ENCODE measurements around the gene PRAMEF25.
"Not testable (repeated sequence)": the region's sequence is repeated elsewhere in the genome, so short reads cannot be mapped to it uniquely, and the experiment has no call there.

Gene PRAMEF25

DNA sequence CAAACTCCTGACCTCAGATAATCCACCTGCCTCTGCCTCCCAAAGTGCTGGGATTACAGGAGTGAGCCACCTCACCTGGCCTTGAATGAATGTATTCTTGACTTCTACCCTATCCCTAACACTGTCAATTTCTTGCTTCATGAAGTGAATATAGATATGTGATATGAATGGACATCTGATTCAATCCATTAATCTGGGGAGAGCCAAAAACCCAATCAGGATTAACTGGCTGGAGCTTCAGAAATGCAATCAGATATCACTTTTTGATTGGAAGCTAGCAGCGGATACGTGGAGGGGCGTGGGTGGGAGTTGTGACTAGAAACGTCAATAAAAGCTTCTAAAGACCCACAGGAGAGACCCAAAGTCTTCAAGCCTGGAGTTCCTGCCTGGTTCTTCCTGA, at the start of gene PRAMEF25:
Gene PRAMEF25 (plus strand): TSS at position 301 of the 400 bp plus-strand sequence. CDS start 2,920 bp downstream, outside the sequence.
- not testable (repeated sequence) for H3K27ac ChIP-seq

- not testable (repeated sequence) for H3K27ac ChIP-seq
Observed at GRCh38 chr1:13056475-13056874, 14.1 kb upstream of the PRAMEF25 start, which contains the start of gene PRAMEF27. Gene PRAMEF27, minus strand, starts transcription at chr1:13056575. Its CDS starts 2,916 bp downstream, at chr1:13053659.

DNA sequence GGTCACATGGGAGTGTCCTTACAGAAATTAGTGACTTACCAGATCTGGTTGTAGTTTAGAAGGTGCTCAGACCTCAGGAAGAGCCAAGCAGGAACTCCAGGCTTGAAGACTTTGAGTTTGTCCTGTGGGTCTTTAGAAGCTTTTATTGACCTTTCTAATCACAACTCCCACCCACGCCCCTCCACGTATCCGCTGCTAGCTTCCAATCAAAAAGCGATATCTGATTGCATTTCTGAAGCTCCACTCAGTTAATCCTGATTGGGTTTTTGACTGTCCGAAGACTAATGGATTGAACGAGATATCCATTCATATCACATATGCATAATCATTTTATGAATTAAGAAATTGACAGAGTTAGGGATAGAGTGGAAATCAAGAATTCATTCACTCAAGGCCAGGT, 46.2 kb downstream of the PRAMEF25 start, which contains the start of gene HNRNPCL2:
Gene HNRNPCL2 (minus strand): TSS at position 101 of the 400 bp plus-strand sequence. CDS start 454 bp downstream, outside the sequence.
- not testable (repeated sequence) for H3K27ac ChIP-seq
